Measurements from ENCODE around the gene SCUBE1. TPM values are rescaled to one million over a fixed set of nuclear protein-coding genes. Genes with fewer than 3 reads are reported as not detected.

The SCUBE1 gene
- total and polyA plus RNA-seq, 4 donors, result 1.6 to 7.9 (median 5.0) TPM

DNA sequence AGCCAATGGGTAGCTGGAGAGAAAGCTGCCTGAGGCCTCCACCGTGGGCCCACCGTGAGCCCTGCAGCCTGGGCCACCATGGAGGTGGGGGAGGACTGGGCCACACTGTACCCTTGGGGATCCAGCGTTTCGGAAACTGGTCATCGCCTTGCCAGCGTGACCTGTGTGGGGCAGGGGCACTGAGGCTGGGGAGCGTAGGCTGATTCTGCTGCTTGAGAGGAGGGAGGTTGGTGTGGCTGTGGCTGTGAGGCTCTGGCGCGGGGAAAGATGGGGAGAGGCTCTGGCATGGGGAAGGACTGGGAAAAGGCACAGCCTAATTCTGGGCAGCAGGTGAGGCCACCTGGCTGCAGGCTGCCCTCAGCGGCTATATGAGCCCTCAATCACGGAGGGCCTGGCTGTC lies 143.6 kb downstream of the SCUBE1 start:
- Histone ChIP-seq H3K9ac (ENCODE audit: insufficient read depth in 1 of 2, low read length in 2 of 2) (no peak overlapping the region), H3K9me3 (ENCODE audit: control insufficient read depth in 4 of 4, insufficient read depth in 3 of 4, low read length in 3 of 4) (no peaks in the 10 kb centered on the region), H3K4me3 (no peak overlapping the region), H3K27ac (ENCODE audit: low read depth in 1 of 2, low read length in 1 of 2) (no peak overlapping the region), H3K4me1 (ENCODE audit: control insufficient read depth in 5 of 5, insufficient read depth in 5 of 5, low read length in 5 of 5) (peaks cover 0 to 11% (median 0%) of the 10 kb centered on the region in 5 donors), H3K36me3 (ENCODE audit: control insufficient read depth in 4 of 4, insufficient read depth in 4 of 4, low read length in 4 of 4) (no peaks in the 10 kb centered on the region), H3K27me3 (ENCODE audit: control insufficient read depth in 3 of 3, insufficient read depth in 3 of 3, low read length in 2 of 3) (no peaks in the 10 kb centered on the region)
- no peak for ATAC-seq (ENCODE audit: insufficient read depth, low FRiP score)
- no peak for DNase-seq
- WGBS, 2 donors, result 87 to 88% methylated on average over 11 of the region's 11 CpGs
- no peak for TF ChIP-seq CTCF (IDR thresholded peaks at IDR 0.05; ENCODE audit: control extremely low read depth, extremely low read depth)

DNA sequence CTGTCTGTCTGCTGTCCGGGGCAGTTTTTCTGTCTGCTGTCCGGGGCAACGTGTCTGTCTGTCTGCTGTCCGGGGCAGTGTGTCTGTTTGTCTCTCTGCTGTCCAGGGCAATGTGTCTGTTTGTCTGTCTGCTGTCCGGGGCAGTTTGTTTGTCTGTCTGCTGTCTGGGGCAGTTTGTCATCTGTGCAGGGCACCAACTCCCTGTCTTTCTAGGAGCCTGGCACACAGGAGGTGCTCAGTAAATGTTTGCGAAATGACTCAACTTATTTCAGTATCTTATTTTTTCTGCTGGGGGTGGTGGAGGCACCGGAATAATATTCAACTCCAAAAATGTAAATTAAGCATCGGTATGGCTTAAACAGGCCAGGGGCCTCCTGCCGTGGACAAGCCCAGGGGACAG lies 144.2 kb downstream of the SCUBE1 start:
- no peak for TF ChIP-seq CTCF (IDR thresholded peaks at IDR 0.05; ENCODE audit: control extremely low read depth, extremely low read depth)
- H3K4me1 ChIP-seq (ENCODE audit: control insufficient read depth in 5 of 5, insufficient read depth in 5 of 5, low read length in 5 of 5), result peaks cover 0 to 11% (median 0%) of the 10 kb centered on the region in 5 donors
- DNase-seq (no peak), ATAC-seq (ENCODE audit: insufficient read depth, low FRiP score) (no peak)
- no peak overlapping the region for H3K4me3 ChIP-seq
- no peaks in the 10 kb centered on the region for H3K36me3 ChIP-seq (ENCODE audit: control insufficient read depth in 4 of 4, insufficient read depth in 4 of 4, low read length in 4 of 4)
- H3K27me3 ChIP-seq (ENCODE audit: control insufficient read depth in 3 of 3, insufficient read depth in 3 of 3, low read length in 2 of 3), result no peaks in the 10 kb centered on the region
- no peak overlapping the region for H3K9ac ChIP-seq (ENCODE audit: insufficient read depth in 1 of 2, low read length in 2 of 2)
- H3K9me3 ChIP-seq (ENCODE audit: control insufficient read depth in 4 of 4, insufficient read depth in 3 of 4, low read length in 3 of 4), result no peaks in the 10 kb centered on the region
- no peak overlapping the region for H3K27ac ChIP-seq (ENCODE audit: low read depth in 1 of 2, low read length in 1 of 2)
- 87 to 91% methylated on average over 9 of the region's 9 CpGs for WGBS, 2 donors

- no peaks in the 10 kb centered on the region for H3K9me3 ChIP-seq (ENCODE audit: control insufficient read depth in 4 of 4, insufficient read depth in 3 of 4, low read length in 3 of 4)
- TF ChIP-seq CTCF (IDR thresholded peaks at IDR 0.05; ENCODE audit: control extremely low read depth, extremely low read depth), result no peak
- no peaks in the 10 kb centered on the region for H3K36me3 ChIP-seq (ENCODE audit: control insufficient read depth in 4 of 4, insufficient read depth in 4 of 4, low read length in 4 of 4)
- WGBS, 2 donors, result 67 to 93% methylated on average over 5 of the region's 5 CpGs
- no peaks in the 10 kb centered on the region for H3K27me3 ChIP-seq (ENCODE audit: control insufficient read depth in 3 of 3, insufficient read depth in 3 of 3, low read length in 2 of 3)
- DNase-seq (no peak), ATAC-seq (ENCODE audit: insufficient read depth, low FRiP score) (no peak)
- H3K9ac ChIP-seq (ENCODE audit: insufficient read depth in 1 of 2, low read length in 2 of 2), result no peak overlapping the region
- H3K4me1 ChIP-seq (ENCODE audit: control insufficient read depth in 5 of 5, insufficient read depth in 5 of 5, low read length in 5 of 5), result peaks cover 0 to 11% (median 0%) of the 10 kb centered on the region in 5 donors
- no peak overlapping the region for H3K4me3 ChIP-seq
- H3K27ac ChIP-seq (ENCODE audit: low read depth in 1 of 2, low read length in 1 of 2), result no peak overlapping the region
Measured at GRCh38 chr22:43198126-43198525, 145.0 kb downstream of the SCUBE1 start.

DNA sequence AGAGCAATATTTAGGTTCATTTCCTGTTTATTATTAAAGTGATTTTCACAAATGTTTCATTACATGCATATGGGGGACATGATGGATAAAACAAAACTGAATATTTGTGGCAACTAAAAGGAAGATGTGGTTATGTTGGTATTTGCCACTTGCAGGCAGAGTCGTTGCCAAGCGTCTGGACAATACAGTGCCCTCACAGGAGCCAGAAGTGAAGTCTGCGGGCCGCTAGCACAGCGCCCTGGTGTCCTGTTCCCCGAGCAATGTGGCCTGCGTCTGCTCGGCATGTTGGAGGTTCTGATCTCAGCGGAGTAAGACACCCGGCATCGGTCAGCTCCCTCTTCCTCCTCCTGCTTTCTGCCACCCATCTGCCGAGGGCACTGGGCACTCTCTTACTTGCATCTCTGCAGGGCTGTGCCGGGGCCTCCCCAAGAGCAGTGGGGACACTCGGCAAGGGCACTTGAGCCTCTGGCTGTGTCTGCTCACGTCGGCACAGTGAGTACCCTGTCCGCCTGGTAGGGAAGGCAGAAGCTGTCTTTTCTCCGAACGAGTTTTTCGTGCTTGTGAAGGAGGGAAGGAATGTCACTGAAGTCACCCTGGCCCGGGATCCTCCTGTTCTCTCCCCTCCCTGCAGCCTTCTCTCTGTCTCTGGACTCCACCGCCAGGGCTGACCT lies 145.8 kb downstream of the SCUBE1 start:
- peak in 2 of 3 donors; percentile 38 for DNase-seq
- Histone ChIP-seq H3K4me3 (no peak overlapping the region), H3K4me1 (ENCODE audit: control insufficient read depth in 5 of 5, insufficient read depth in 5 of 5, low read length in 5 of 5) (peaks cover 0 to 11% (median 0%) of the 10 kb centered on the region in 5 donors), H3K9ac (ENCODE audit: insufficient read depth in 1 of 2, low read length in 2 of 2) (no peak overlapping the region), H3K27ac (ENCODE audit: low read depth in 1 of 2, low read length in 1 of 2) (no peak overlapping the region), H3K27me3 (ENCODE audit: control insufficient read depth in 3 of 3, insufficient read depth in 3 of 3, low read length in 2 of 3) (no peaks in the 10 kb centered on the region), H3K36me3 (ENCODE audit: control insufficient read depth in 4 of 4, insufficient read depth in 4 of 4, low read length in 4 of 4) (no peaks in the 10 kb centered on the region), H3K9me3 (ENCODE audit: control insufficient read depth in 4 of 4, insufficient read depth in 3 of 4, low read length in 3 of 4) (no peaks in the 10 kb centered on the region)
- 52 to 62% methylated on average over 22 of the region's 22 CpGs for WGBS, 2 donors
- TF ChIP-seq CTCF (IDR thresholded peaks at IDR 0.05; ENCODE audit: control extremely low read depth, extremely low read depth), result no peak
- no peak for ATAC-seq (ENCODE audit: insufficient read depth, low FRiP score)
